Measurements from ENCODE around the gene HSPB2.

- TF ChIP-seq CTCF (IDR thresholded peaks at IDR 0.05) (no peak), POLR2AphosphoS5 (IDR thresholded peaks at IDR 0.05) (no peak)
These were observed 42.0 kb upstream of the HSPB2 start for GRCh38 chr11:111870522-111870885.
